HG03460 (cell line): ENCODE results near the gene LZTS3.
"Not testable (repeated sequence)": the region's sequence is repeated elsewhere in the genome, so short reads cannot be mapped to it uniquely, and the experiment has no call there.

ENCODE experiments used
- ATAC-seq: cut with Tn5 transposase; IDR thresholded peaks from one replicate; pipeline ENCODE4 v1.9.1; 2021; ENCODE audit not compliant: unreplicated experiment

Gene LZTS3

DNA sequence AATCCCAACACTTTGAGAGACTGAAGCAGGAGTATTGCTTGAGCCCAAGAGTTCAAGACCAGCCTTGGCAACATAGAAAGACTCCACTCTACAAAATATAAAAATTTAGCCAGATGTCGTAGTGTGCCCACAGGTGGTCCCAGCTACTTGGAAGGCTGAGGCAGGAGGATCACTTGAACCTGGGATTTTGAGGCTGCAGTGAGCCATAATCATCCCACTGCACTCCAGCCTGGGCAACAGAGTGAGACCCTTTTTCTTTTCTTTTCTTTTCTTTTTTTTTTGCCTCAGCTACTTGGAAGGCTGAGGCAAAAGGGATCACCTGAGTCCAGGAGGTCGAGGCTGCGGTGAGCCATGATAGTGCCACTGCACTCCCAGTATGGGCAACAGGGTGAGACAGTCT lies 31.6 kb downstream of the LZTS3 start:
- ATAC-seq, result no peak

DNA sequence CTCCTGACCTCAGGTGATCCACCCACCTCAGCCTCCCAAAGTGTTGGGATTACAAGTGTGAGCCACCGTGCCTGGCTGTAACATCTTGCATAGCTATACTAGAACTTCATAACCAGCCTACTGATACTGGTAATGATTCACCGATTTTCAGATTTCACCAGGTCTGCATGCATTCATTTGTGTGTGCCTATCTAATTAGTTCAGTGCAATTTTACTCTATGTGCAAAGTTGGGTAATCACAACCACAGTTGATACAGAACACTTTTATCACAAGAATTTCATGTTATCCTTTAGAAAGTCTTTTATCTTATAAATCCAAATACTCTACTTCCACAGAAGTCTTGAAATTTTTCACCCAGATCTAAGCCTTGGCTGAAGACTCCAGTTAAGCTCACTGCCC lies 35.9 kb downstream of the LZTS3 start:
- no peak for ATAC-seq

DNA sequence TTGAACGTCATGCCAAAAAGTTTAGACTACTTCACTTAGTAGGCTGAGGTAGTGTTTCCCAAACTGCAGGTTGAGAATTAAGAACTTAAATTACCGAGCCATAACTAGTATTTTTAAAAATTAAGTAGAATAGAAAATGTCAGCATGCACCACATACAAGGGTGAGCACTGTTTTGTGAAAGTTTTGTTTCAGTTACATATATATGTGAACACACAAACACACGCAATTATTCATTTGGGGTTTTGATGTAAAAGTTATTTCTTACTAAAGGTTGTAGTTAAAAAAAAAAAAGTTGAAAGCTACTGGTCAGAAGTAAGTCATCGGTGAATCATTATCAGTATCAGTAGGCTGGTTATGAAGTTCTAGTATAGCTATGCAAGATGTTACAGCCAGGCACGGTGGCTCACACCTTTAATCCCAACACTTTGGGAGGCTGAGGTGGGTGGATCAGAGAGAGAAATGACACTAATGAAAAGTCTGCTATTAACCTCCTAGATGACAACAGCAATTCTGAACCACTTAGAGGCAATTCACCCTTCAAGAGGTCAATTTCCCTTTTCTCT lies 37.8 kb downstream of the LZTS3 start:
- no peak for ATAC-seq

DNA sequence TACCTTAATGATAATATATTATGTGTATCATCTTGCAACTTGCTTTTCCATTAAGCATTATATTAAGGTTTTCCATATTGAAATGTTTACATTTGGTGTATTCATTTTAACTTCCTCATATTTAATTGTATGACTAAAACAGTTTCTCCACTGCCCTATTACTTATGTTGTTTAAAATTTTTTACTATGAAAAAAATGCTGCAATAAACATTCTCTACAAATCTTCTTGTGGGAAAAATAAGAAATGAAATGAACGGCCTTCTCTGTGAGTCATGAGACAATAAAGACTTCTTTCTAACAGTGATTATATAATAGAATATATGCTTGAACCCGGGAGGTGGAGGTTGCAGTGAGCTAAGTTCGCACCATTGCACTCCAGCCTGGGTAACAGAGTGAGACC lies 39.2 kb downstream of the LZTS3 start:
- no peak for ATAC-seq

DNA sequence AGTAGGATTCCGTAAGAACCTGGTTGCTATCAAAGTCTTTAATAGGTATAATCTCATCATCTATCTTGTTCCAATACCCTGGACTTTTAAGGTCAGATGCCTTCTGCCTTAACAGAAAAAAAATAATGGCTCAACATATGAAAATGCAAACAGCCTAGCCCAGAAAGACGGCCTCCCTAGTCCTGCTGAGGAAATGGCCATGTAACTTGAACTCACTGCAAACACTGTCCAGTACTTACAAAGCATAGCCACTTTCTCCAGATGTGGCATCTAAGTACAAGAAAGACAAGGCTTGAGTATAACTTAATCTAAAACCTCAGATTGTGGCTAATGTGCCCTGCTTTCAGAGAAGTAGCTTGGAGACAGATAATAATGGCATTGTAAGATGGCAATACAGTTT lies 40.2 kb downstream of the LZTS3 start:
- no peak for ATAC-seq

DNA sequence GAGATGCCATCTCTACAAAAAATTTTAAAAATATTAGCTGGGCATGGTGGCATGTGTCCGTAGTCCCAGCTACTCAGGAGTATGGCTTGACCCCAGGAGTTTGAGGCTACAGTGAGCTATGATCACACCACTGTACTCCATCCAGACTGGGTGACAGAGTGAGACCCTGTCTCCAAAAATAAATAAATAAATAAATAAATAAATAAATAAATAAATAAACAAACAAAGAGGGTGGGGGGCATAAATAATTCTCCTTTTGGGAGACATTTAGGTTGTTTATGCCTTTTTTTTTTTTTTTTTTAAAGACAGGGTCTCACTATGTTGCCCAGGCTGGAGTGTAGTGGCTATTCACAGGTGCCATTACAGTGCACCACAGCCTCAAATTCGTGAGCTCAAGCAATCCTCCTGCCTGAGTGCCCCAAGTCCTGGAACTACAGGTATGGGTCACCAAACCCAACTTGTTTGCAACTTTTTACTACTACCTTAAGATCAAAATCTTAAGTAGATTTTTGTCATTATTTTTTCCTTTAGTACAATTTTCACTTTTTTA lies 43.2 kb downstream of the LZTS3 start:
- ATAC-seq, result no peak

DNA sequence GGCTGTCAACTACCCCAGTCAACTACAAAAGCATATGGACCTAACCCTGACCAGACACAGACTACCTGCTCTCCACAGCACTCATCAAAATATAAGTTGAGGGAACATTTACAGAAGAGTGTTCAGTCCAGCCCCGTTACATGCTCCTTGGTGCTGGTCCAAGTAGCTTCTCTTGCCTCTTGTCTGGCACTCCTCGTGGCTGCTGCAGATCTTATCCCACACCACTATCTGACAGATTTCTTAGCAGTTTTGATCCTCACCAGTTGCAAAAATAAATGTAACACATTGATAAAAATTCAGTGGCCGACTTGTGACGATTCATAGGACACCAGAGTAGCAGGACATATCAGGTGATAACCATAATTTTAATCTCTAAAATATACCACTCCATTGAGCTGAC lies 44.3 kb downstream of the LZTS3 start:
- no peak for ATAC-seq

DNA sequence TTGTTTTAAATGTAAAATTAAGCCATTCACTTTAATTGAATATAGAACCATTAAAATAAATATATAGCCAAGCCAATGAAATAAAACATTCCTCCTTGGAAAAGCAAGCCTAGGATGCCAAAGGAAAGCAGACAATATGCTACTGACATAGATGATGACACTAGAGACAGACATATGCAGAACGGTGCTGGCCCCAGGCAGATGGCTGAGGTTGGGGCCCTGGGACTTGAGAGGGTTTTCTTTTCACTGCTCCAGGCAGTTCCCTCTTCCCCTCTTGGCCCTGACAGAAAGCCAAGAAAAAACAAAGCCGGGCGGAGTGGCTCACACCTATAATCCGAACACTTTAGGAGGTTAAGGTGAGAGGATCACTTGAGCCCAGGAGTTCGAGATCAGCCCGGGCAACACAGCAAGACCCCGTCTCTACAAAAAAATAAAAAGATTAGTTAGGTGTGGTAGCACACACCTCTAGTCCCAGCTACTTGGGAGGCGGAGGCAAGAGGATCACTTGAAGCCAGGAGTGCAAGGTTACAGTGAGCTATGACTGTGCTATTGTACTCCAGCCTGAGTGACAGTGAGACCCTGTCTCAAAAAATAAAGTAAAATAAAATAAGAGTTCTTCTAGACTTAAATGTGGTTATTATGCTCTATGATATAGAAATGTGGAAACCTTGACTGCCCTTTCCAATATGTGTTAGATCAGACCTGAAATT lies 44.9 kb downstream of the LZTS3 start:
- no peak for ATAC-seq

DNA sequence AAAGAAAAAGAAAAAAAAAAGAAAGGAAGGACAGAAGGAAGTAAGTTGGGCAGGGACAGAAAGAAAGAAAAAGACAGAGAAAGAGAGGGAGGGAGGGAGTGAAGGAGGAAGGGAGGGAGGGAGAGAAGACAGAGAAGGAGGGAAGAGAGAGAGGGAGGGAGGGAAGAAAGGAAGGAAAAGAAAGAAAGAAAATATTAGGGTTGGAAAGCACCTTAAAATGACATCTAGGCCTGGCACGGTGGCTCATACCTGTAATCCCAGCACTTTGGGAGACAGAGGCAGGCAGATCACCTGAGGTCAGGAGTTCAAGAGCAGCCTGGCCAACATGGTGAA lies 46.9 kb downstream of the LZTS3 start:
- ATAC-seq, result no peak

DNA sequence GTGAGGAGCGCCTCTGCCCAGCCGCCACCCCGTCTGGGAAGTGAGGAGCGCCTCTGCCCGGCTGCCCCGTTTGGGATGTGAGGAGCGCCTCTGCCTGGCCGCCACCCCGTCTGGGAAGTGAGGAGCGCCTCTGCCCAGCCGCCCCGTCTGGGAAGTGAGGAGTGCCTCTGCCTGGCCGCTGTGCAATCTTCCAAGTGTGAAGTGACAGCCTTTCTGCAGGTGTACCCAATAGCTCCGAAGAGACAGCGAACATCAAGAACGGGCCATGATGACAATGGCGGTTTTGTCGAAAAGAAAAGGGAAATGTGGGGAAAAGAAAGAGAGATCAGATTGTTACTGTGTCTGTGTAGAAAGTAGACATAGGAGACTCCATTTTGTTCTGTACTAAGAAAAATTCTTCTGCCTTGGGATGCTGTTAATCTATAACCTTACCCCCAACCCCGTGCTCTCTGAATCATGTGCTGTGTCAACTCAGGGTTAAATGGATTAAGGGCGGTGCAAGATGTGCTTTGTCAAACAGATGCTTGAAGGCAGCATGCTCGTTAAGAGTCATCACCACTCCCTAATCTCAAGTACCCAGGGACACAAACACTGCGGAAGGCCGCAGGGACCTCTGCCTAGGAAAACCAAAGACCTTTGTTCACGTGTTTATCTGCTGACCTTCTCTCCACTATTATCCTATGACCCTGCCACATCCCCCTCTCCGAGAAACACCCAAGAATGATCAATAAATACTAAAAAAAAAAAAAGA lies 47.4 kb downstream of the LZTS3 start:
- not testable (repeated sequence) for ATAC-seq

DNA sequence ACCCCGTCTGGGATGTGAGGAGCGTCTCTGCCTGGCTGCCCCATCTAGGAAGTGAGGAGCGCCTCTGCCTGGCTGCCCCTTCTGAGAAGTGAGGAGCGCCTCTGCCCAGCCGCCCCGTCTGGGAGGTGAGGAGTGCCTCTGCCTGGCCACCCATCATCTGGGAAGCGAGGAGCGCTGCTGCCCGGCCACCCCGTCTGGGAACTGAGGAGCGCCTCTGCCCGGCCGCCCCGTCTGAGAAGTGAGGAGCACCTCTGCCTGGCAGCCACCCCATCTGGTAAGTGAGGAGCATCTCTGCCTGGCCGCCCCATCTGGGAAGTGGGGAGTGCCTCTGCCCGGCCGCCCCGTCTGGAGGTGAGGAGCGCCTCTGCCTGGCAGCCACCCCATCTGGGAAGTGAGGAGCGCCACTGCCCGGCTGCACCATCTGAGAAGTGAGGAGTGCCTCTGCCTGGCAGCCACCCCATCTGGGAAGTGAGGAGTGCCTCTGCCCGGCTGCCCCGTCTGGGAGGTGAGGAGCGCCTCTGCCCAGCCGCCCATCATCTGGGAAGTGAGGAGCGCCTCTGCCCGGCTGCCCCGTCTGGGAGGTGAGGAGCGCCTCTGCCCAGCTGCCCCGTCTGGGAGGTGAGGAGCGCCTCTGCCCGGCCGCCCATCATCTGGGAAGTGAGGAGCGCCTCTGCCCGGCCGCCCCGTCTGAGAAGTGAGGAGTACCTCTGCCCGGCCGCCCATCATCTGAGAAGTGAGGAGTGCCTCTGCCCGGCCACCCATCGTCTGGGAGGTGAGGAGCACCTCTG lies 48.4 kb downstream of the LZTS3 start:
- not testable (repeated sequence) for ATAC-seq

DNA sequence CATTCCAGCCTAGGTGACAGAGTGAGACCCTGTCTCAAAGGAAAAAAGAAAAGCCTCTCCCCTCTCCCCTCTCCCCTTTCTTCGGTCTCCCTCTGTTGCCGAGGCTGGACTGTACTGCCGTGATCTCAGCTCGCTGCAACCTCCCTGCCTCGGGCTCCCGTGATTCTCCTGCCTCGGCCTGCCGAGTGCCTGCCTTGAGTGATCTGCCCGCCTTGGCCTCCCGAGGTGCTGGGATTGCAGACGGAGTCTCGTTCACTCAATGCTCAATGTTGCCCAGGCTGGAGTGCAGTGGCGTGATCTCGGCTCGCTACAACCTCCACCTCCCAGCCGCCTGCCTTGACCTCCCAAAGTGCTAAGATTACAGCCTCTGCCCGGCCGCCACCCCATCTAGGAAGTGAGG lies 49.2 kb downstream of the LZTS3 start:
- ATAC-seq, result not testable (repeated sequence)

DNA sequence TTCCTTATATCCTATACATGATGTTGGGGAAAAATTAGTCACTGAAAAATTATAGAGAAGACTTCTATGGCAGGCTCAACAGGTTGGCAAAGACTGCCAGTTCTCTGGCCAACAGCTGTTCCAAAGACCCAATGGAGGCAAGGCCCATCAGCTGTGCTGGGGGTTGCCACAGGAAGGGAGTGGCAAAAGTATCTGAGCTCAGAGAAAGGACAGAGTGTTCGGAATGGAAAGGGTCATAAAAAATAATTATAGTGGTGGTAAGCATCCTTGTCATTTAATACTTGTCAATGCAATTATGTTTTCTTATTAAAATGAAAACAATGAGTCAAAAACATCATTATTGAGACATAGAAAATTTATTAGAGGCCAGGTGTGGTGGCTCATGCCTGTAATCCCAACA lies 49.8 kb downstream of the LZTS3 start:
- no peak for ATAC-seq

DNA sequence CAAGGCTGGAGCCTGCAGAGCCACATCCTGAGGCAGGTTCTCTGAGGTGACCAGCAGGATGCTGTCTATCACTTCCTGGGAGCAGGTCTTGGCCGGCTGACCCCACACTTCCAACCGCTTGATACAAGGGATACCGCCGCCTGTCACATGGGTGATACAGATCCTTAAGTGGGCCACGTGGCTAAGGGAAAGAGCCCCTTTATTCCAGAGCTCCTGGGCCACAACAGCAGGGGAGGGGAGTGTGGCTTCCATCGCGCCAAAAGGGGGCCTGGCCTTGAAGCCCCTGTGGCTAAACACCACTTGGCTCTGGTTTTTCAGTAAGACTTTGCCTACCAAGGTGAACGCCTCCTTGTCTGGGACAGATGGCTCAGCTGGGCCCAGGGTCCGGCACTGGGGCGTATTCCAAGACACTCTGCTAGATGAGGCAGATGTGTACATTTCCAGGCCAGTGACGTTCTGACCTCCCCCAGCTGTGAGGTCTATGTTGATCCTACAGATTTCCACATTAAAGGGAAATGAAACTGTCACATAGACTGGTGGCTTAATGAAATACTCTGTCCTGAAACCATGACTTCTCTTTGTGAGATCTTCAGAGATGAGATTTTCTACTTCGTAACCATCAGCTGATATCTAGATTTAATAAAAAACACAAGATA lies 51.3 kb downstream of the LZTS3 start:
- no peak for ATAC-seq

DNA sequence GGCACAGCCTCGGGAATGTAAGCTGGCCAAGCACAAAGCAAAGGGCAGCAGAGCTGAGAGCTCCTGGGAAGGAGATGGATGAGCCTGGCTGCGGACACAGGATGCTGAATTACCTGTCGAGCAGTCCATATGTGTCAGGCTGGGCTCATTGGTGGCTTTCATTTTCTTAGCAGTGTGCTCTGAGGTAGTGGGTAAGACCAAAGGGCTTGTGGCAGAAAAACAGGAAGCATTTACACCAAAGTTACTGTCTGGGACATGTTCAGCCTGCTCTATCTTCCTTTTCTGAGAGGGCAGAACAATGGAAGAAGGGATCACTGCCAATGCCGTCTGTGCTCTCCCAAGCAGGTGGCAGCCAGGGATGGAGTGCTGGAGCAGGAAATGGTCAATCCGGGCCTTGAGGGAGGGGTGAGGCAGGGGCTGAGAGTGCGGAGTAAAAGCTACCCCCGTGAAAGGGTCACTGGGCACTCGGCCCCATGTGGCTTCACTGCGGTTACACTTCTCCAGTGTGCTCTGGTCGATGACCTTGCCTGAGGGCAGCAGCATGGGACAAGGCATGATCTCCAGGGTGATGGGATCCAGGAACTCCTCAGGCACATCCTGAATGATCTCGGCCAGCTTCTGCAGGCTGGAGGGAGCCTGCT lies 52.0 kb downstream of the LZTS3 start:
- no peak for ATAC-seq

DNA sequence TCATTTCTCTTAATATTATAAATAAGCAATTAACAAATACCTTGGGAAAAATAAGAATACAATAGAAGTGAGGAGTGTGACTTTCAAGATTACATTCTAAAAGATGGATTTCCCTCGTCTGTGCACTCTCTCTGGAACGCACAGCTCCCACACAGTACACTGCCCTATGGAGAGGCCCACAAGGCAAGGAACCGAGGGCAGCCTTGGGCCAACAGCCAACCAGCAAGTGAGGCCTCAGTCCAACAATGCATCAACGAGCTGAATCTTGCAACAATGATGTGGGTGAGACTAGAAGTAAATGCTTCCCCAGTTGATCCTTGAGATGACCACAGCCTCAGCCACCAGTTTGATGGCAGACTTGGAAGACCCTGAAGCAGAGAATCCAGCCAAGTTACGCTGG lies 54.3 kb downstream of the LZTS3 start:
- ATAC-seq, result no peak

DNA sequence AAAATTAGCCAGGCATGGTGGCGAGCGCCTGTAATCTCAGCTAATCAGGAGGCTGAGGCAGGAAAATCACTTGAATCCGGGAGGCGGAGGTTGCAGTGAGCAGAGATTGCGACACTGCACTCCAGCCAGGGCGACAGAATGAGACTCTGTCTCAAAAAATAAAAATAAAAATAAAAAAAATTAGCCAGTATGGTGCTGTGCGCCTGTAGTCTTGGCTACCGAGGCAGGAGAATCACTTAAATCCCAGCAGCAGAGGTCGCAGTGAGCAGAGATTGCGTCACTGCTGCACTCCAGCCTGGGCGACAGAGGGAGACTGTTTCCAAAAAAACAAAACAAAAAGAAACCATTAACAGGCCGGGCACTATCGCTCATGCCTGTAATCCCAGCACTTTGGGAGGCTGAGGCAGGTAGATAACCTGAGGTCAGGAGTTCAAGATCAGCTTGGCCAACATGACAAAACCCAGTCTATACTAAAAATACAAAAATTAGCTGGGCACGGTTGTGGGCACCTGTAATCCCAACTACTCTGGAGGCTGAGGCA lies 55.4 kb downstream of the LZTS3 start:
- ATAC-seq, result not testable (repeated sequence)

DNA sequence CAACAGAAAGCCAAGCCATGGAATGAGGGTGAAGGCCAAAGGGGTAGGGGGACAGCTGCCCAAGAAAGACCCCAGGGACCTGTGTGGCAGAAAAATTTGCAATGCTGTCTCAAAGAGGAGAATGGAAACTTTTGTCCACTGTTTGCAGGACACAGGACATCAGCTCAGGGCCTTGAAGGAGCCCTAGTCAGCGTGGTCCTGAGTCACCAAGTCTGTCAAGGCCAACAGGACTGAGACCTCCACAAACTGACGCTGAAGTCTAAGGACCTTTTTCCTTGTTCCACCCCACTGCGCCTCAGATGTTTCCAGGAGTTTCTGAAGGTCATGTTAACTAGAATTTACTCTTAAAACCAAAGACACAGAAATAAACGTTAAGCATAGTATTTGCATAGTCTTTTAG lies 57.0 kb downstream of the LZTS3 start:
- no peak for ATAC-seq

DNA sequence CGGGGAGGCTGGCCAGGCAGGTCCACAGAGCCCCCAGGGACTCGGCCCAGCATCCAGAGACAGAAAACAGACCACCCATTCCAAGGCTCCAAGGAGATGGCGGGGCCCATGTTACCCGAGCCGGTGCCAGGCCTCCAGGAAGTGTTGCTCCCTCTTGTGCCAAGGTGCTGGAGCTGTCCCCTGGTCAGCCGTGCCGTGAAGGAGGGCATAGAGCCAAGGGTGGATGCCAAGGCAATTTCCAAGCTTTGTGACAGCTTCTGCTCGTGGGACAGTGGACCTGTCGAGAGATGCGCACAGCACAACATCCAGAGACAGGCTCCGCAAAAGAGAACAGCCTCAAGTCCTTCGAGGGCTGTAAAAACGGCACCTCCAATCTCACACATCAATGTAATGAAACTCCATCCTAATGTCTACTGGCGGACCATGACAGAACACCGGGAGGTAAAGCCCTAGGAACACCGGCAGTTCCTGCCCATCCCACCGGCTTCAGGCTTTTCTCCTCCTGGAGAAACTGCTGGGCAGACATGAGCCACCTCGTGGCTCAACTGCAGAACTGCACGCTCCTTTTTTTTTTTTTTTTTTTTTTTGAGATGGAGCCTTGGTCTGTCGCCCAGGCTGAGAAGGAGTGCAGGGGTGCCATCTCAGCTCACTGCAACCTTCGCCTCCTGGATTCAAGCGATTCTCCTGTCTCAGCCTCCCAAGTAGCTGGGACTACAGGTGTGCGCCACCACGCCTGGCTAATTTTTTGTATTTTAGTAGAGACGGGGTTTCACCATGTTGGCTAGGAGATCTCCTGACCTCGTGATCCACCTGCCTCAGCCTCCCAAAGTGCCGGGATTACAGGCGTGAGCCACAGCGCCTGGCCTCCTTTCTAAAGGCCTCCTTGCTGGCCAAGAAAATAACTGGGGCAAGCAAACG lies 57.9 kb downstream of the LZTS3 start:
- ATAC-seq, result no peak
